GM19238 (cell line): ENCODE data around the gene C16orf90.
"Not testable (repeated sequence)": the region's sequence is repeated elsewhere in the genome, so short reads cannot be mapped to it uniquely, and the experiment has no call there.

Experiments
- DNase-seq: peaks from one replicate; pipeline ENCODE4 v3.0.0; 2011; ENCODE audit warnings: low spot score; ENCODE audit not compliant: insufficient read length

Gene C16orf90

DNA sequence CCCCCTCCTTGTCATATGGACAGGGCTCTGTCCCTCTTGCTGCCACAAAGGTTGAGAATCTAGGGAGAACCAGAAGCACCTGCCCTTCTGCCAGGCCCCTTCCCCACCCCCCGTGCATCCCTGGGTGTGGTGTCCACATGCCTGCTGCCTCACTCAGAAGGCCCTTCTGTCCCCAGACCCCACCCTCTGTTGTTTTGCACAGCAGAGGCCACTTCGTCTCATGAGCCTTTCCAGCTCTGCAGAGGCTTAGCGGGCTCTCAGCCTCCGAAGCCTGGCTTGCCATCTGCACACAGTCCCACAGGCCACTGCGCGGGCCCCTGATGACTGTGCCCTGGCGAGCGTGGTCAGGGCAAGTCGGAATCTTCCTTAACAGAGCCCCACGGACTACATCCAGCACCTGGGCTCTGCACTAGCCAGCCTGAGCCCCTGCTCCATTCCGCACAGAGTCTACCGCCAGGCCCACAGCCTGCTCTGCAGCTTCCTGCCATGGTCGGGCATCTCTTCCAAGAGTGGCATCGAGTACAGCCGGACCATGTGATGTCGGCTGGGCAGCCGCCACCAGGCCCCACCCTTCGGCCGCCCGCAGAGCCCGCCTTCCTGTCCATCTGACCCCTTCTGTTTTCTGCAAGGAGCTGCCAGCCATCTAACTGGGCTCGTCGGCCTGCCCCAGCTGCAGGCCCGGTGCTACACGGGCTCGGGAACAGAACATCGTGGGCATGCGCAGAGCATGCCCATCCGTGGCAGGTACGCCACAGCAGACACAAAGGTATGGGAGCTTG lies 10.8 kb downstream of the C16orf90 start:
- DNase-seq: no peak

DNA sequence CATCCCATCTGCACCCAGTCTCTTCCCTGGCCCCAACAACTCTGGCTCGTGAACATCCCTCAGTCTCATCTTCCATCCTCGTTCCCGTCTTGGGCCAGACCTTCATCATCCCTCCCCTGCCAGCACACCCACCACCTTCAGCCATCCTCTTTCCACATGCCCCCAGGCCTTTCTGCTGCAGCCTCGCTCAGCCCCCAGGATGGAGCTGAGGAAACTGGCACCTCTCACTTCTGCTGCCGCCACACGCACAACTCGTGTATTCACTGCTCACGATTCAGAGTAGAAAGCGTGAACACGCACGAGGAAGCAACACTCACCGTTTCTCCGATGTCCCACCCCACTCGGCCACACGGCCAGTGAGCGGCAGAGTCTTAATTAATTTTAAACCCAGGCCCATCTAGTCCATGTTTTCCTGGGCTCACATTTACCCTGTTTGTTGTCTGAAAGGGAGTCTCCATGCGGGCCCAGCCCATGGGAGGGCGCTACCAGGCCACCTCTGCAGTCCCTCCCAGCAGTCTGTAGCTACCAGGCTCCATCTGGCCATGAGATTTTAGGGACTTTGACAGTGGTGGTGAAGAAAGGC lies 12.5 kb downstream of the C16orf90 start:
- DNase-seq: no peak

DNA sequence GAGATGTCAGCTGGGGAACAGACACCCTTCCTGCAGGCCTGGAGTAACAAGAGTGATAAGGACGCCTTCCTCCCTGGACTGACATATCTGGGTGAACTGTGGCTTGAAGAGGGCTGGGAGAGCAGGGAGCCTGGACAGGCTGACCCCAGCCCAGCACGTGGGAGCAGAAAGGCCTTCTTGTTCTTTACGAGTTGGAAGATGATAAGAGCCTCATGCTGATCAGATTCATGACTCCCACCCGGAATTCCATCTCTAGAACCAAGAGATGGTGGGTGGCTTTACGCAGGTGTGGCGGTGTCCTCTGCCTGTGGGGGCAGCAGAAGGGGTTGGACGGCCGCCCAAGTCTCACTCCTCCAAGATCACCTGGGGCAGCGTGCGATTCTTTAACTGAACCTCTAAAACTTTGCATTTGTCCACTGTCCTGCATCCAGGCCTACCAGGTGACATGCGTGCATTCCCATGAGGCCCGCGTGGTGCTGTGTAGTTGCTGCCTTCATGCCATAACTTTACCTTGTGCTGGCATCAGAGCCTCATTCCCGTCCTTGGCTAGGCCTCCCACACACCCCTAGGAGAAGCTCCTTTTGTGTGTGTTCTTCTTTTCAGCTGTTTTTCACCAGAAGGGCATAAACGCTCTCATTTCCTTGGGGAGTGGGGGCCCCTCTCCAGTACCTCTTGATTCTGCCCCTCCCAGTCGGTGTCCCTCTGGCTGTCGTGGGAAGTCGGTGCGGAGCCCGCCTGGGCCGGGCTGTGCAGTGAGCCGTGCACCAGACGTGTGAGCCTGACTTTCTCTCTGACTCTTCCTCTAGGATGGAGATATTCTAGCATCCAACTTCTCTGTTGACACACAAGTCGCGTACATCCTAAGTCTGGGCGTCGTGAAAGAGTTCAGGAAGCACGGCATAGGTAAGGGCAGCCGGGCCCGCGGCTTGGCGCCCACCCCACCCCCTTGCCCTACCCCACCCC lies 13.3 kb downstream of the C16orf90 start:
- no peak for DNase-seq

DNA sequence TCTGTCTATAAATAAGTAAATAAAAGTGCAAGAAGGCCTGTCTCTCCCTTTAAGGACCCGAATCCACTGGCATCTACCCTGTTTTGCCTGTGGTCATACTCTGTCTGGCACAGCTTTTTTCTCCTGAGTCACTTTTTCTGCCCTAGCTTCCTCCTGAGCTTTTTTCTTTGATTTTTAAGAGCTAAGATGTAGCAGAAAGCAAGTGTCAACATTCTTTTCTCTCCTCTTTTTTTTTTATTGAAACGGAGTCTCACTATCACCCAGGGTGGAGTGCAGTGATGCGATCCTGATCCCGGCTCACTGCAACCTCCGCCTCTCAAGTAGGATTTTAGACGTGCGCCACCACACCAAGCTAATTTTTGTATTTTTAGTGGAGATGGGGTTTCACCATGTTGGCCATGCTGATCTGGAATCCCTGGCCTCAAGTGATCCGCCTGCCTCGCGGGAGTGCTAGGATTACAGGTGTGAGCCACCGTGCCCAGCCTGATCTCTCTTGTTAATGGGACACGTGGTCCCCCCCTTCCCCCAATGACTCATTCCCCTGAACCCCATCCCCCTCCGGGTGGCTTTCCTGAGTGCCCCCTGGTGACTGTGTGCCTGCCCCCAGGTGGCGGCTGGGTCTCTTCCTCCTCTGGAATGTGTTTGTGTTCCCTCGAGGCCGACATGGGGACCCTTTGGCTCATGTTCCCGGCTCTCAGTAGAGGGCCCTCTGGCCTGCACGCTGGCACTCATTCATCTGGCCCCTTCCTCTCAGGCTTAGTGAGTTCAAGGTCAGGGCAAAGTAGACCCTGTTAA lies 14.2 kb downstream of the C16orf90 start:
- no peak for DNase-seq

DNA sequence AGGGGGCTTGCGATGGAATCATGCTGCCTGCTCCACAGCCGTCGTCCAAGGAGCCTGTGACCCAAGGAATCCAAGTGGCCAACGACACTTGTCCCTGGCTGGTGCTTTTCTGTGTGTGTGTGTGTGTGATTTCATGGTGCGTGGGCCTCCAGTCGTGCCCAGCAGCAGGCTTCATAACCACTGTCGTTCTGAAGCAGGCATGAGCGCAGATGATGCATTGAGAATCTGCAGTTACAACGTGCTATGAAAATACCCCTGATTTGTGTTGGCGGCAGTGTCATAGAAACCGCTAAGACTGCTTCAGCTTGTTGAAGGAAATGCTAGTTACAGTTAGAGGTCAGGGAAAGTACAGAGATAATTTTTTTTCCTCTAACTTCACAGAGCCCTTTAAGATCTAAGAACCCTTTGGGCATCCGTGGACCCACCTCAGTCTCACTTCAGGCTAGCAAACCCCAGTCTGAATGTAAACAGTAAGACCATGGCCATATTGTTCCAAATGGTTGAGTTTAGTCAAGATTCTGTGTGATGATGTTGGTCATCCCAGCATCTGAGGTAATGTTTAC lies 15.6 kb downstream of the C16orf90 start:
- DNase-seq: no peak

DNA sequence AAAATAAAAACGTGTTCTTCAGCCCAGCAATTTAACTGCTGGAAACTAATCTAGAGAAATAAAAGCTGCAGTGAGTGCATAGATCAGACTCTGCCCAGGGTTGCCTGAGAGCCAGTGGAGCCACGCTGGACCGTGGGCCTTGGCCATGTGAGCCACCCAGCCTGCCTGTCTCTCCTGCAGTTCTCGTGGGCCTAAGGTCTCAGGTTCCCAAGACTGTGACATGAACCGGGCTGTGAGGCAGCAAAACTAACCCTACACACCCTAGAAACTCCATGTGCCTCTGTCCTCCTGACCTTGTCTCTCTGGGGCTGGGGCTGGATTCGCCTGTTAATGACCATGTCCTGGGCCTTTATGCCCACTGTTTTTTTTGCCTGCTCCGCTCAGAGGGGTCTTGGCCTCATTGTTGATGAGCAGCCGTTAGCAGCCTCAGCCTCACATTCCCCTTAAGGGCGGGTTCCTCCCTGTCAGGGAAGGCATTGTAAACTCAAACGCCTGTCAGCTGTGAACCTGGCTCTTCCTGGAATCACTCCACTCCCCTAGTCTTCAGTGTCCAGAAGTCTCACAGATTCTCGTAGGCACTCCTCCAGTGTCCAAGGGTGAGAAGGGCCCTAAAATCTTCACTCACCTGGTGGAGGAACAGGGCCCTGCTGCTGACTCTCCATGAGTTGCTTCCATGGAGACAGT lies 16.9 kb downstream of the C16orf90 start:
- DNase-seq: no peak

DNA sequence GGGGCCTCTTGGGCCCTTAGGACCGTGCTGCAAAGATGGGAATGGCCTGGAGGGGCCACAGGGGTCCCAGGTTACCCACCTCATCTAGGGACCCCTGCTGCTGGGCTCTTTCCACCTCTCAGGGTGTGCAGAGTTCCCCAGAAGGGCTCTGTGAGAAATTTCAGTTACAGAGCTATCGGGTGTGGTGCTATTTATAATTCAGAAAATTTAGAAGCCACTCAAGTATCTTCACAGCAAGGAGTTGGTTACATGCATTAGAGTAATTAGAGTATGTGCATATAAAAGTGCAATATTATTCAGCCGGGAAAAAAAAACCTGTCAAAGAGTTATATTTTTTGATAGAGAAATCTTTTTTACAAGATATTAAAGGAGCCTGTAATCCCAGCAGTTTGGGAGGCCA lies 18.9 kb downstream of the C16orf90 start:
- DNase-seq: no peak

DNA sequence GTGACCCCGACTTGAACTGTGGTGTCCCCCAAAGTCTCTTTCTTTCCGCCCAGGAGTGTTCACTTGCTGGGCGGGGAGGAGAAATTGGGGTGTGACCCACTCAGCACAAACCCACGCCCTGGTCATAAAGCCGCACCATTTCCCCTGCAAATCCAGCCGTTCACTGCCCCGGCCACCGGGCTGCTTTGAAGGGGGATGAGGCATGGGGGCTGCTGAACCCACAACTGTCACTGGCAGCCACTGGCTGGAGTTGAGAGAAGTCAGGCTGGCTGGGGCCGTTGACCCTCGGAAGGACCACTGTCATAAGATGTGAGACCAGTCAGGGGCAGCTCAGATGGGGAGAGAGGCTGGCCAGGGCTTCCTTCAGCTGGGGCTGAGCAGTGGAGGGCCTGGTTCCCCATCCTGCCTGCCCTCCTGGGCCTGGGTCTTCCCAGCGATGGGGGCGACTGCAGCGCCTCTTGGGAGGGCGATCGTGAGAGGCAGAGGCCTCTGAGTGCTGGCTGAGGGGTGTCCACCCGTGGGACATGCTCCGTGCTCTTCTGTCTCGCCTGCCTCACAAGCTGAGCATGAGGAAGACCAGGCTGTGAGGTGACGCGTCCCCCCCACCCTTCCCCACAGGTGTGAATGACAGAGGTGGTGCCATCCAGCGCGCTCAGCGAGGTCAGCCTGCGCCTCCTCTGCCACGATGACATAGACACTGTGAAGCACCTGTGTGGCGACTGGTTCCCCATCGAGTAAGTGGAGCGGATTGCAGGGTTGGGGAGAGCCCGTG lies 19.5 kb downstream of the C16orf90 start:
- no peak for DNase-seq

DNA sequence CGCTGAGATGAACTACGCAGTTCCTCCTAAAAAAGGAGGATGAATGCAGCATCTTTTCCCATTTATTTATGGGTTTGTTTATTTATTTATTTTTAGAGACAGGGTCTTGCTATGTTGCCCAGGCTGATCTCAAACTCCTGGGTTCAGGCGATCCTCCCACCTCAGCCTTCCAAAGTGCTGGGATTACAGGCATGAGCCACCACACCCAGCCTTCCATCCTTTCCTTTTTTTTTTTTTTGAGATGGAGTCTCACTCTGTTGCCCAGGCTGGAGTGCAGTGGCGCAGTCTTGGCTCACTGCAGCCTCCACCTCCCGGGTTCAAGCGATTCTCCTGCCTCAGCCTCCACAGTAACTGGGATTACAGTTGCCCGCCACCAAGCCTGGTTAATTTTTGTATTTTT lies 20.4 kb downstream of the C16orf90 start:
- DNase-seq: not testable (repeated sequence)

DNA sequence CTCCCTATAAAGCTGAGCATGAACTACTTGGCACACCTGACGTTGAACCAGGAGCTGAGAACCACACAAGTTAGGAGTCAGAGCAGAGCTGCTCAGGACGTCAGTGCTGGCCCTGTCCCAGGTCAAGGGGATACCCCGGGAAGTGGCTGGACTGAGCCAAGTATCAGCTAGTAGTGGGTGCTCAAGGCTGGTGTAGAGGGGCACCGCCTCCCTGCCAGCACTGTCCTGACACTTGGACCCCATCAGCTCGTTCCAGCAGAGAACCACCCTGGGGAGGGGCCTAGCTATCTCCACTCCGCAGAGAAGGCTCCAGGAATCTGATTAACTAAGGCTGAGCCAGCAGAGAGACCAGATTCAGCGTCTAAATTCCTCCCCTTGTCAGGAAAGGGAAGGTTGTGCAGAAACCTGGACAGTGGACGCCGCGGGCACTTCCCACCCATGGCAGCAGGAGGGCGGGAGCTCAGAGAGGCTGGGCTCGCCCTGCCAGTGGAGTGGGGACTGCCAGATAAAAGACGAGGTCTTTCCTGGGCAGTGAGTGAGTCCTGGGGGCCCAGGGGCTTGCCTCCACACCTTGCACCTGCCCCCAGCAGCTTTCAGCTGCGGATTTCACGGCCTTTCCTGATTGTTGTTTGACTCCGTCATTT lies 21.0 kb downstream of the C16orf90 start:
- DNase-seq: no peak

DNA sequence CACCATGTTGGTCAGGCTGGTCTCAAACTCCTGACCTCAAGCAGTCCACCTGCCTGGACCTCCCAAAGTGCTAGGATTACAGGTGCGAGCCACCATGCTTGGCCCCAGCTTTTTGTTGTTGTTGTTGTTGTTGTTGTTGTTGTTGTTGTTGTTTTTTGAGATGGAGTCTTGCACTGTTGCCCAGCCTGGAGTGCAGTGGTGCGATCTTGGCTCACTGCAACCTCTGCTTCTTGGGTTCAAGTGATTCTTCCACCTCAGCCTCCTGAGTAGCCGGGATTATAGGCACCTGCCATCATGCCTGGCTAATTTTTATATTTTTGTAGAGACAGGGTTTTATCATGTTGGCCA lies 21.7 kb downstream of the C16orf90 start:
- not testable (repeated sequence) for DNase-seq

DNA sequence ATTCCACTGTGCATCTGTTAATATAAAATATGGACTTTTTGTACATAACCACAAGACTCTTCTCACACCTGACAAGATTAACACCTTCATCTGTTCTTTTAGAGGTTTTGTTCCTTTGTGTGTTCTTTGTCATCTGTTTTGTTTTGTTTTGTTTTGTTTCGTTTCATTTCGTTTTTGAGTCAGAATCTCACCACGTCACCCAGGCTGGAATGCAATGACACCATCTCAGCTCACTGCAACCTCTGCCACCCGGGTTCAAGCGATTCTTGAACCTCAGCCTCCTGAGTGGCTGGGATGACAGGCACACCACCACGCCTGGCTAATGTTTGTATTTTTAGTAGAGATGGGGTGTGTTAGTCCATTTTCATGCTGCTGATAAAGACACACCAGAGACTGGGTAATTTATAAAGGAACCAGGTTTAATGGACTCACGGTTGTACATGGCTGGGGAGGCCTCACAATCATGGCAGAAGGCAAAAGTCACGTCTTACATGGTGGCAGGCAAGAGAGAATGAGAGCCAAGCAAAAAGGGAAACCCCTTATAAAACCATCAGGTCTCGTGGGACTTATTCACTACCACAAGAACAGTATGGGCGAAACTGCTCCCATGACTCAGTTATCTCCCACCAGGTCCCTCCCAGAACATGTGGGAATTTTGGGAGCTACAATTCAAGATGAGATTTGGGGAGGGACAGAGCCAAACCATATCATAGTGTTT lies 22.3 kb downstream of the C16orf90 start:
- DNase-seq: no peak

DNA sequence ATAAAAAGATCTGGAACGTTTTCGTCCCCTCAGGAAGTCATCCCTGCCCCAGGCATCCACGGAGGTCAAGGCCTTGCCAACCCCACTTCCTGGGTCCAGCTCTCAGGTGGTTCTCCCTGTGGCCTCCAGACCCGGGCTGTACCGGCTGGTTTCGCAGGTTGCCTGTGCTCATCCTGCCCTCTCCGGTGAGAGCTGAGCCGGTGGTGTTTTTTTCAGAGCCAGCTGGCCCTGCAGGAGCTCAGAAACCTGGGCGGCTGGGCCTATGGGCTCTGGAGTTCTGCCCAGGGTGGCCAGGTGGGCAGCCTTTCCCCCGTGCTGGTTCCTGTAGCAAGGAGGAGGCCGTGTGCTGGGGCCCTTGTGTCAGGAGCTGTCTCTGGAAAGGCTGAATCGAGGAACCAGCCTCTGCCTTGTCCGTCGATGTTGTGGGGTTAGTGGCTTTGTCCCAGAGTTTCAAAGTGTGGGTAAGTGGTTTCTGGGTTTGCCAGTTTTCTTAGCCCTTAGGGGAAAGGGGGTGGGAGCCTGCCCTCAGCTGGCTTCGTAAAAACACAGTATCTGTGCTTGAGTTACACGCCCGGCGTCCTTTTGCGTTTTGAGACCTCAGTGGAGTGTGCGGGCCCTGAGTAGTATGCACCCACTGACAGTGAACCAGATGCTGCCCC lies 23.6 kb downstream of the C16orf90 start:
- DNase-seq: no peak

DNA sequence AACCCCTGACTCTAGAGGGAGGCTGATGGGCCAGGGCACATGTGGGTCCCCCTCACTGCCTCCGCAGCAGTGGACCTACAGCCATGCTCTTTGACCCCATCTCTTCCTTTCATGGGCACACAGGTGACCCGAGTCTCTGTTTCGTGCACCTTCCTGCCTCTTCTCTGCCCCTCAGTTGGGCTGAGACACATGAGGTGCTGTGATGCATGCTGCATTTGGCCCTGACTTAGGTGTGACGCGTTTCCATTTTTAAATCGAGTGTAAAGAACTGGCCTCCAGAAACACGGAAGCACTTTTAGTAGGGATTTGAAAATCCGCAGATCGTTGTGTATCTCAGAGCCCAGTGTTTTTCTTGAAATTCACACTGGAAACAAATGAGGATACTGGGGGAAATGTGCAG lies 24.6 kb downstream of the C16orf90 start:
- no peak for DNase-seq

DNA sequence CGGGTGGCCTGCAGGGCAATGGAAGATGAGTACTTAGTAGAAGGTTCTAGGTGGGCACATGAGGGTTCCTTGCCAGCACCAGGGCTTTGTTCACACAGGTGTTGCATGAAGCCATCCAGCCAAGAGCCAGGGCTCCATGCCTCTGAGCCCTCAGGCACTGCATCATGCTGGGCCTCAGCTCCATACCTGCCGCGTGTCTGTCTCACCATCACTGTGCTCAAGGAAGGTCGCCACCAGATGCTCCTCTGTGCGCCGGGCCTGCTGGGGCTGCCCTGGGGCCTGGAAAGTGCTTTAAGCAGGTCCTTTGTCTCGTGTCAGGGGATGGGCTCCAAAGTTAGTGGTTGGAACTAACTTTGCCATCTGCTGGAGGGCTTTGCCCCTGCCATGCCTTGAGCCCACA lies 25.6 kb downstream of the C16orf90 start:
- DNase-seq: no peak

DNA sequence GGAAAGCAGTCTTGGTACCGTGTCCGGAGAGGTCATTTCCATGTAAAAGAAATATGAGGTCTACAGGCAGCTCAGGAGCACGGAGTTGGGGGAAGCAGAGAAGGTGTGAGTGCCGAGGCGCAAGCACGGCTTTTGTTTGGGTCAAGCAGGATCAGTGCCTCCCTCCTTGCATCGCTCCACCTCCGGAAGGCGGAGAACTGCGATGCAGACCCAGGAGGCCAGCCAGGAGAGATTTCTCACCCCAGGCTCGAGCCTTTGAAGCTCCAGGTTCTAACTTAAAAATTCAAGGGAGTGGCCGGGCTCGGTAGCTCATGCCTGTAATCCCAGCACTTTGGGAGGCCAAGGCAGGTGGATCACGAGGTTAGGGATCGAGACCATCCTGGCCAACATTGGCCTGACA lies 26.8 kb downstream of the C16orf90 start:
- no peak for DNase-seq

DNA sequence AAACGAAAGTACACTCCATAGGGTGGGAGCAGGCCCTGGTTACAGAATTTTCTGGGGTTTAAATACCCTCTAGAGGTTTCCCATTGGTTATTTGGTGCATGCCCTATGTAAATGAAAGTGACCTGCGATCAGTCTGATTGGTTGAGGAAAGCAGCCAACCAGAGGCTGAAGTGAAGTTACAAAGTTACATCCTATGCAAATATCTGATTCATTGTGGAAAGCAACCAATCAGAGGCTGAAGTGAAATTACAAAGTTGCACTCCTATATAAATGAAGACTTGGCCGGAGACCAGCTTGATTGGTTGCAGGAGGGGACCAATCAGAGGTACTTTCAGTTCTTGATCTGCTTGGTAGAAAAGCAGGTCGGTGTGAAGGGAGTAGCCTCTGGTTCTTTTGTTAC lies 27.4 kb downstream of the C16orf90 start:
- no peak for DNase-seq

DNA sequence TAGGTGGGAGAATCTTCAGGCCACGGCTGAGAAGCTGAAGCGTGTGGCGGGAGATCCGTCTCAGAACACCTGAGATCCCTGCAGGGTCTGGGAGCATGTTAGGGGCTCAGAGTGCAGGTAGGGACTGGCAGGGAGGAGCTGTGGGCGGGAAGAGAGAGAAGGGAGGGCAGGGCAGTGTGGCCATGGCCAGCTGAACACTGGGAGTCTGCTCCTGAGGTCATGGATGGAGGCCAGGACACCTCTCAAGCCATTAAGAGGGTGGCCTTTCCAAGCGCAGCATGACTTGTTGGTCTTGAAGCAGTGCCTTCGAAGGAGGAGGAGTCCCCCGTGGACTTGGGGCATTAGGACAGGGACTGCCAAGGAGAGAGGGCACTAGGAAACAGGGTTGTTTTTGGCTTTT lies 28.1 kb downstream of the C16orf90 start:
- DNase-seq: no peak
